T-helper 2 cell treated with Interferon-gamma antibody and Interleukin-4, amounts not matched to agents 5 μg/mL and 100 μg/mL, for 36 hours (primary cell): ENCODE results near the gene VTI1A.

Experiments used
- DNase-seq: peaks from one replicate; pipeline ENCODE4 v3.0.0; 2021; ENCODE audit warnings: low spot score
- H3K27ac Mint-ChIP-seq: one replicate; pipeline ENCODE4 v1.8.0; 2021; ENCODE audit warnings: mild to moderate bottlenecking, mixed read lengths
- H3K27me3 Mint-ChIP-seq: one replicate; pipeline ENCODE4 v1.8.0; 2021; ENCODE audit warnings: low read depth, mixed read lengths
- H3K36me3 Mint-ChIP-seq: one replicate; pipeline ENCODE4 v1.8.0; 2021; ENCODE audit warnings: low read depth, mixed read lengths
- H3K4me1 Mint-ChIP-seq: one replicate; pipeline ENCODE4 v1.8.0; 2021; ENCODE audit warnings: low read depth, mixed read lengths
- H3K4me3 Mint-ChIP-seq: one replicate; pipeline ENCODE4 v1.8.0; 2022; ENCODE audit warnings: mild to moderate bottlenecking, moderate library complexity, mixed read lengths
- H3K9me3 Mint-ChIP-seq: one replicate; pipeline ENCODE4 v1.8.0; 2021; ENCODE audit warnings: mixed read lengths

VTI1A gene

GRCh38 chr10:112643600-112644264 is 196.7 kb downstream of the VTI1A start:
- Mint-ChIP-seq H3K4me1 (no peaks in the 10 kb centered on the region), H3K27me3 (no peaks in the 10 kb centered on the region), H3K36me3 (no peaks in the 10 kb centered on the region), H3K27ac (no peak overlapping the region), H3K4me3 (no peak overlapping the region), H3K9me3 (no peaks in the 10 kb centered on the region)
- DNase-seq = no peak

- no peak for DNase-seq
- no peaks in the 10 kb centered on the region for H3K27me3 Mint-ChIP-seq
Observed at GRCh38 chr10:112644265-112644645, 197.2 kb downstream of the VTI1A start.

GRCh38 chr10:112649006-112649821 is 202.2 kb downstream of the VTI1A start:
- H3K27me3 Mint-ChIP-seq = no peaks in the 10 kb centered on the region
- no peaks in the 10 kb centered on the region for H3K36me3 Mint-ChIP-seq
- H3K9me3 Mint-ChIP-seq = no peaks in the 10 kb centered on the region
- no peaks in the 10 kb centered on the region for H3K4me1 Mint-ChIP-seq
- no peak overlapping the region for H3K4me3 Mint-ChIP-seq
- no peak overlapping the region for H3K27ac Mint-ChIP-seq
- DNase-seq = no peak

More at GRCh38 chr10:112644265-112644645, 197.2 kb downstream of the VTI1A start:
- no peaks in the 10 kb centered on the region for H3K9me3 Mint-ChIP-seq
- no peaks in the 10 kb centered on the region for H3K36me3 Mint-ChIP-seq
- H3K27ac Mint-ChIP-seq = no peak overlapping the region
- H3K4me1 Mint-ChIP-seq = no peaks in the 10 kb centered on the region
- H3K4me3 Mint-ChIP-seq = no peak overlapping the region

GRCh38 chr10:112649822-112650152 is 202.8 kb downstream of the VTI1A start:
- Mint-ChIP-seq H3K4me1 (no peaks in the 10 kb centered on the region), H3K27me3 (no peaks in the 10 kb centered on the region), H3K36me3 (no peaks in the 10 kb centered on the region), H3K27ac (no peak overlapping the region), H3K4me3 (no peak overlapping the region), H3K9me3 (no peaks in the 10 kb centered on the region)
- DNase-seq = no peak

- Mint-ChIP-seq H3K36me3 (no peaks in the 10 kb centered on the region), H3K27ac (no peak overlapping the region), H3K4me1 (no peaks in the 10 kb centered on the region), H3K9me3 (no peaks in the 10 kb centered on the region), H3K4me3 (no peak overlapping the region), H3K27me3 (no peaks in the 10 kb centered on the region)
- no peak for DNase-seq
Observed at GRCh38 chr10:112650588-112651030, 203.6 kb downstream of the VTI1A start.

- no peak for DNase-seq
- Mint-ChIP-seq H3K4me3 (no peak overlapping the region), H3K36me3 (no peaks in the 10 kb centered on the region), H3K9me3 (no peaks in the 10 kb centered on the region), H3K4me1 (no peaks in the 10 kb centered on the region), H3K27me3 (no peaks in the 10 kb centered on the region), H3K27ac (no peak overlapping the region)
Observed at GRCh38 chr10:112653215-112653614, 206.2 kb downstream of the VTI1A start.

GRCh38 chr10:112653851-112654250 is 206.8 kb downstream of the VTI1A start:
- Mint-ChIP-seq H3K9me3 (no peaks in the 10 kb centered on the region), H3K27ac (no peak overlapping the region), H3K4me1 (no peaks in the 10 kb centered on the region), H3K4me3 (no peak overlapping the region), H3K27me3 (no peaks in the 10 kb centered on the region), H3K36me3 (no peaks in the 10 kb centered on the region)
- no peak for DNase-seq

- H3K4me3 Mint-ChIP-seq = no peak overlapping the region
- H3K9me3 Mint-ChIP-seq = no peaks in the 10 kb centered on the region
- DNase-seq = no peak
- H3K27me3 Mint-ChIP-seq = no peaks in the 10 kb centered on the region
- H3K36me3 Mint-ChIP-seq = no peaks in the 10 kb centered on the region
- H3K4me1 Mint-ChIP-seq = no peaks in the 10 kb centered on the region
- H3K27ac Mint-ChIP-seq = no peak overlapping the region
Observed at GRCh38 chr10:112654794-112655193, 207.8 kb downstream of the VTI1A start.

GRCh38 chr10:112655722-112656121 is 208.7 kb downstream of the VTI1A start:
- Mint-ChIP-seq H3K27ac (no peak overlapping the region), H3K4me1 (no peaks in the 10 kb centered on the region), H3K4me3 (no peak overlapping the region), H3K27me3 (no peaks in the 10 kb centered on the region), H3K9me3 (no peaks in the 10 kb centered on the region), H3K36me3 (no peaks in the 10 kb centered on the region)
- DNase-seq = no peak

- H3K4me3 Mint-ChIP-seq = no peak overlapping the region
- H3K27ac Mint-ChIP-seq = no peak overlapping the region
- no peaks in the 10 kb centered on the region for H3K4me1 Mint-ChIP-seq
- H3K9me3 Mint-ChIP-seq = no peaks in the 10 kb centered on the region
- no peaks in the 10 kb centered on the region for H3K36me3 Mint-ChIP-seq
- no peak for DNase-seq
- H3K27me3 Mint-ChIP-seq = no peaks in the 10 kb centered on the region
Observed at GRCh38 chr10:112658465-112658864, 211.4 kb downstream of the VTI1A start.

- no peaks in the 10 kb centered on the region for H3K36me3 Mint-ChIP-seq
- no peaks in the 10 kb centered on the region for H3K4me1 Mint-ChIP-seq
- H3K9me3 Mint-ChIP-seq = no peaks in the 10 kb centered on the region
- H3K27me3 Mint-ChIP-seq = no peaks in the 10 kb centered on the region
- no peak overlapping the region for H3K27ac Mint-ChIP-seq
- no peak for DNase-seq
- no peak overlapping the region for H3K4me3 Mint-ChIP-seq
Observed at GRCh38 chr10:112658900-112659638, 212.1 kb downstream of the VTI1A start.

- Mint-ChIP-seq H3K9me3 (no peaks in the 10 kb centered on the region), H3K4me1 (no peaks in the 10 kb centered on the region), H3K4me3 (no peak overlapping the region), H3K36me3 (no peaks in the 10 kb centered on the region), H3K27me3 (no peaks in the 10 kb centered on the region), H3K27ac (no peak overlapping the region)
- DNase-seq = no peak
Observed at GRCh38 chr10:112663234-112664125, 216.5 kb downstream of the VTI1A start.

GRCh38 chr10:112666094-112666493 is 219.1 kb downstream of the VTI1A start:
- H3K36me3 Mint-ChIP-seq = no peaks in the 10 kb centered on the region
- no peaks in the 10 kb centered on the region for H3K27me3 Mint-ChIP-seq
- H3K27ac Mint-ChIP-seq = no peak overlapping the region
- no peaks in the 10 kb centered on the region for H3K9me3 Mint-ChIP-seq
- DNase-seq = no peak
- H3K4me3 Mint-ChIP-seq = no peak overlapping the region
- no peaks in the 10 kb centered on the region for H3K4me1 Mint-ChIP-seq
